GM13977 (cell line): Measurements from ENCODE around the gene S100A6.

Experiments used
- DNase-seq: peaks from one replicate; pipeline ENCODE4 v3.0.0; 2012; ENCODE audit warnings: low spot score
- CTCF ChIP-seq: IDR thresholded peaks from 2 replicates; pipeline ENCODE4 v1.5.1; 2012; ENCODE audit warnings: mild to moderate bottlenecking, control low read depth; ENCODE audit not compliant: insufficient read depth; ENCODE audit errors: extremely low read depth, missing control alignments
- in situ Hi-C: fragments of 300-500 bp; cut with MboI; formaldehyde crosslinking; loops from one replicate; pipeline ENCODE4 v1.12.0; 2022; ENCODE audit warnings: low sequenced_read_pairs, low pct_unique_long_range_greater_than_20kb, mixed read lengths, inconsistent platforms; ENCODE audit not compliant: unreplicated experiment

The S100A6 gene

GRCh38 chr1:153510984-153511410, 24.8 kb downstream of the S100A6 start:
- in situ Hi-C loops: loop anchor here (10.0 to 25.0 kb wide), 2 partner anchors 54 to 476 kb away; partner anchors contain the start of genes JTB, RAB13, RPS27 and S100A2
- DNase-seq: peak; percentile 86
- TF ChIP-seq CTCF: peak; percentile 95

- DNase-seq: peak; percentile 68
- peak; percentile 69 for TF ChIP-seq CTCF
- in situ Hi-C loops: loop anchor here (10.0 to 25.0 kb wide), 2 partner anchors 55 to 477 kb away; partner anchors contain the start of genes JTB, RAB13, RPS27 and S100A2
Measured at GRCh38 chr1:153509729-153510354, 25.9 kb downstream of the S100A6 start.

GRCh38 chr1:153509036-153509435, 26.8 kb downstream of the S100A6 start:
- in situ Hi-C loops: loop anchor here (25.0 kb wide), 1 partner anchor 478 kb away; the partner anchor contains the start of genes JTB, RAB13 and RPS27
- TF ChIP-seq CTCF: no peak
- DNase-seq: no peak

GRCh38 chr1:153507926-153508583, 27.7 kb downstream of the S100A6 start:
- no peak for DNase-seq
- in situ Hi-C loops: loop anchor here (25.0 kb wide), 1 partner anchor 479 kb away; the partner anchor contains the start of genes JTB, RAB13 and RPS27
- no peak for TF ChIP-seq CTCF

GRCh38 chr1:153506831-153507413, 28.9 kb downstream of the S100A6 start:
- no peak for DNase-seq
- in situ Hi-C loops: loop anchor here (25.0 kb wide), 1 partner anchor 480 kb away; the partner anchor contains the start of genes JTB, RAB13 and RPS27
- no peak for TF ChIP-seq CTCF

GRCh38 chr1:153506386-153506785, 29.4 kb downstream of the S100A6 start:
- in situ Hi-C loops: loop anchor here (25.0 kb wide), 1 partner anchor 481 kb away; the partner anchor contains the start of genes JTB, RAB13 and RPS27
- no peak for DNase-seq

More at GRCh38 chr1:153506386-153506785, 29.4 kb downstream of the S100A6 start:
- no peak for TF ChIP-seq CTCF
